Sigmoid colon (tissue), 7 donors: ENCODE measurements around the gene BLMH. TPM values are rescaled to one million over a fixed set of nuclear protein-coding genes. Genes with fewer than 3 reads are reported as not detected.

ENCODE experiments used
- DNase-seq: peaks from one replicate; pipeline ENCODE4 v3.0.0-alpha.2; 2019
- H3K27ac ChIP-seq, 4 donors: fragments of 200-600 bp; sonication (generic); one replicate each; pipeline ENCODE4 v1.5.1; 2016 to 2019; ENCODE audit warnings: mild to moderate bottlenecking in 1 of 4
- H3K27me3 ChIP-seq, 3 donors: fragments of 200-600 bp; sonication (generic); one replicate each; pipeline ENCODE4 v1.5.1; 2019; ENCODE audit warnings: mild to moderate bottlenecking in 1 of 3
- H3K36me3 ChIP-seq, 4 donors: fragments of 200-600 bp; sonication (generic); one replicate each; pipeline ENCODE4 v1.5.1; 2016 to 2019
- H3K4me1 ChIP-seq, 4 donors: fragments of 200-600 bp; sonication (generic); one replicate each; pipeline ENCODE4 v1.5.1; 2017 to 2019
- H3K4me3 ChIP-seq, 4 donors: fragments of 200-600 bp; sonication (generic); one replicate each; pipeline ENCODE4 v1.5.1; 2017 to 2019; ENCODE audit warnings: mild to moderate bottlenecking in 2 of 4, moderate library complexity in 1 of 4
- H3K9me3 ChIP-seq, 4 donors: fragments of 200-600 bp in 3 of 4; sonication (generic) in 3 of 4; one replicate each; pipeline versions ENCODE4 v1.5.1 to v1.6.1; 2013 to 2019
- CTCF ChIP-seq, 4 experiments: fragments of 450-650 bp in 3 of 4; fragments of 200-600 bp in 1 of 4; IDR thresholded peaks; one replicate each; pipeline ENCODE4 v1.5.1; 2016 to 2019; ENCODE audit warnings: antibody characterized with exemption in 4 of 4, mild to moderate bottlenecking in 3 of 4, moderate library complexity in 2 of 4
- EP300 ChIP-seq, 4 donors: sonication (generic); formaldehyde crosslinking; IDR thresholded peaks; one replicate each; pipeline ENCODE4 v1.6.1; 2017; ENCODE audit warnings: antibody characterized with exemption in 4 of 4
- POLR2A ChIP-seq, 2 donors: fragments of 450-650 bp; IDR thresholded peaks; one replicate each; pipeline ENCODE4 v1.6.1; 2016; ENCODE audit warnings: antibody characterized with exemption in 2 of 2, mild to moderate bottlenecking in 2 of 2, moderate library complexity in 2 of 2
- POLR2AphosphoS5 ChIP-seq, 4 donors: sonication (generic); formaldehyde crosslinking; IDR thresholded peaks; one replicate each; pipeline ENCODE4 v1.6.1; 2017; ENCODE audit warnings: antibody characterized with exemption in 4 of 4
- WGBS, 2 donors: extraction: QIAGEN DNeasy Blood & Tissue Kit; methylation state at CpG; one replicate each; pipeline ENCODE4 v1.1.7; 2013; 5-methylcytosine and 5-hydroxymethylcytosine counted together
- intact Hi-C: fragments of 100-400 bp; cut with DNase I; formaldehyde crosslinking; loops from one replicate; pipeline ENCODE4 v1.15.1; 2023
- polyA plus RNA-seq, 3 donors: library from polyadenylated mRNA; stranded (reverse); fragments of 200-250 nt; gene quantifications; one replicate each; pipeline ENCODE4 v1.2.3, GENCODE V29; 2013
- total RNA-seq, 4 donors: library from RNA; depleted of rRNA; stranded (reverse); fragments of >200 nt; gene quantifications; one replicate each; pipeline ENCODE4 v1.1.0, GENCODE V29; 2016
- donor health status: healthy with polysubstance abuse.
- donor health status: Bipolar disorder and iron deficiency.
- donor health status: healthy.

Gene BLMH
- total and polyA plus RNA-seq, 7 donors, result 8.6 to 33.8 (median 20.8) TPM

GRCh38 chr17:30236297-30236624, 55.5 kb downstream of the BLMH start:
- TF ChIP-seq CTCF (IDR thresholded peaks at IDR 0.05) (no peak), EP300 (IDR thresholded peaks at IDR 0.05) (no peak), POLR2A (IDR thresholded peaks at IDR 0.05) (no peak), POLR2AphosphoS5 (IDR thresholded peaks at IDR 0.05) (no peak)
- Histone ChIP-seq H3K9me3 (no peaks in the 10 kb centered on the region), H3K4me1 (peaks cover 0 to 33% (median 27%) of the 10 kb centered on the region in 4 donors), H3K36me3 (no peaks in the 10 kb centered on the region), H3K27ac (no peak overlapping the region), H3K27me3 (peaks cover 26 to 66% (median 44%) of the 10 kb centered on the region in 3 donors), H3K4me3 (peak overlapping the region in 2 of 4 donors; percentile 40 to 48)
- WGBS, 2 donors, result 34 to 59% methylated on average over 10 of the region's 10 CpGs
- intact Hi-C loops, result loop anchor here (2.0 to 5.0 kb wide), 2 partner anchors 109 to 131 kb away; no protein-coding TSS in a partner anchor
- no peak for DNase-seq

GRCh38 chr17:30235386-30236296, 56.1 kb downstream of the BLMH start, which contains the start of gene SLC6A4:
TSS of gene SLC6A4 (minus strand) at chr17:30235697. CDS start at chr17:30221958, 13,739 bp downstream.
- H3K9me3 ChIP-seq, result no peaks in the 10 kb centered on the region
- peaks cover 0 to 33% (median 27%) of the 10 kb centered on the region in 4 donors for H3K4me1 ChIP-seq
- peaks cover 26 to 65% (median 44%) of the 10 kb centered on the region in 3 donors for H3K27me3 ChIP-seq
- no peaks in the 10 kb centered on the region for H3K36me3 ChIP-seq
- H3K4me3 ChIP-seq, result peak within 1 kb of the TSS in 3 of 4 donors; percentile 13 to 48 (median 40)
- TF ChIP-seq POLR2A (IDR thresholded peaks at IDR 0.05) (no peak), POLR2AphosphoS5 (IDR thresholded peaks at IDR 0.05) (no peak), CTCF (IDR thresholded peaks at IDR 0.05) (no peak), EP300 (IDR thresholded peaks at IDR 0.05) (no peak)
- 5 to 6% methylated on average over 82 of the region's 82 CpGs for WGBS, 2 donors
- no peak for DNase-seq
- intact Hi-C loops, result loop anchor here (2.0 to 5.0 kb wide), 2 partner anchors 108 to 131 kb away; no protein-coding TSS in a partner anchor
- no peak within 1 kb of the TSS for H3K27ac ChIP-seq

- H3K4me3 ChIP-seq, result peak overlapping the region in 3 of 4 donors; percentile 13 to 48 (median 40)
- DNase-seq, result no peak
- H3K36me3 ChIP-seq, result no peaks in the 10 kb centered on the region
- peaks cover 0 to 33% (median 27%) of the 10 kb centered on the region in 4 donors for H3K4me1 ChIP-seq
- peaks cover 20 to 58% (median 40%) of the 10 kb centered on the region in 3 donors for H3K27me3 ChIP-seq
- H3K9me3 ChIP-seq, result no peaks in the 10 kb centered on the region
- intact Hi-C loops, result loop anchor here (5.0 kb wide), 1 partner anchor 108 kb away; no protein-coding TSS in a partner anchor
- H3K27ac ChIP-seq, result no peak overlapping the region
- TF ChIP-seq POLR2A (IDR thresholded peaks at IDR 0.05) (no peak), CTCF (IDR thresholded peaks at IDR 0.05) (no peak), POLR2AphosphoS5 (IDR thresholded peaks at IDR 0.05) (no peak)
- WGBS, 2 donors, result 21 to 30% methylated on average over 12 of the region's 12 CpGs
Measured at GRCh38 chr17:30234964-30235363, 56.8 kb downstream of the BLMH start.

GRCh38 chr17:30234296-30234695, 57.4 kb downstream of the BLMH start:
- Histone ChIP-seq H3K27ac (no peak overlapping the region), H3K4me1 (peaks cover 0 to 33% (median 27%) of the 10 kb centered on the region in 4 donors), H3K4me3 (no peak overlapping the region), H3K27me3 (peaks cover 19 to 56% (median 35%) of the 10 kb centered on the region in 3 donors), H3K9me3 (no peaks in the 10 kb centered on the region), H3K36me3 (no peaks in the 10 kb centered on the region)
- TF ChIP-seq CTCF (IDR thresholded peaks at IDR 0.05) (no peak), POLR2A (IDR thresholded peaks at IDR 0.05) (no peak), EP300 (IDR thresholded peaks at IDR 0.05) (no peak), POLR2AphosphoS5 (IDR thresholded peaks at IDR 0.05) (no peak)
- no peak for DNase-seq
- intact Hi-C loops, result no loop called here
- WGBS, 2 donors, result 88 to 90% methylated on average over 6 of the region's 6 CpGs
